GM19025 (cell line): ENCODE data around the gene MCM3AP.

Experiments
- ATAC-seq: cut with Tn5 transposase; IDR thresholded peaks from one replicate; pipeline ENCODE4 v1.9.1; 2021; ENCODE audit warnings: mild to moderate bottlenecking, low read depth, moderate library complexity; ENCODE audit not compliant: unreplicated experiment

The MCM3AP gene

DNA sequence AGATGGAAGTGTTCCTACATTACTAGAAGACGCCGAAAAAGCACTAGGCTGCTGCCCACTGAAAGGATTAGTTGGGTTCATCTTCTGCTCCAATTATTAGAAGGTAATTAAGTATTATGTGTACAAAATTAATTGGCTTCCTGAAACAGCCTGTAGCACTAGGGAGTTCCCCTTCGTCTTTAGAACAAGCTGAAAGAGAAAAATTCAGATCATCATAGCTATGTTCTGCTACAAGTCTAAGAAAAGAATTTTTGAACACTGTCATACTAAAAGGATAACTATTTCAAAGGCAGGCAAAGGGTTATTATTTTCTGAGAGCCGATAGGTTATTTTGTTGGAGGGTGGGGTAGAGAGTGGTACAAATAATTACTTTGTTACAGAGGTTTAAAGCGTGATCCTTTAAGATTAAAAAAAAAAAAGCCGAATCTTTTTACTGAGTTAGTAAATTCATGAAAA lies at the start of gene MCM3AP:
Gene MCM3AP, minus strand, starts transcription at position 406 of the 456 bp plus-strand sequence. Its CDS starts 325 bp downstream, at position 81.
- ATAC-seq = no peak

DNA sequence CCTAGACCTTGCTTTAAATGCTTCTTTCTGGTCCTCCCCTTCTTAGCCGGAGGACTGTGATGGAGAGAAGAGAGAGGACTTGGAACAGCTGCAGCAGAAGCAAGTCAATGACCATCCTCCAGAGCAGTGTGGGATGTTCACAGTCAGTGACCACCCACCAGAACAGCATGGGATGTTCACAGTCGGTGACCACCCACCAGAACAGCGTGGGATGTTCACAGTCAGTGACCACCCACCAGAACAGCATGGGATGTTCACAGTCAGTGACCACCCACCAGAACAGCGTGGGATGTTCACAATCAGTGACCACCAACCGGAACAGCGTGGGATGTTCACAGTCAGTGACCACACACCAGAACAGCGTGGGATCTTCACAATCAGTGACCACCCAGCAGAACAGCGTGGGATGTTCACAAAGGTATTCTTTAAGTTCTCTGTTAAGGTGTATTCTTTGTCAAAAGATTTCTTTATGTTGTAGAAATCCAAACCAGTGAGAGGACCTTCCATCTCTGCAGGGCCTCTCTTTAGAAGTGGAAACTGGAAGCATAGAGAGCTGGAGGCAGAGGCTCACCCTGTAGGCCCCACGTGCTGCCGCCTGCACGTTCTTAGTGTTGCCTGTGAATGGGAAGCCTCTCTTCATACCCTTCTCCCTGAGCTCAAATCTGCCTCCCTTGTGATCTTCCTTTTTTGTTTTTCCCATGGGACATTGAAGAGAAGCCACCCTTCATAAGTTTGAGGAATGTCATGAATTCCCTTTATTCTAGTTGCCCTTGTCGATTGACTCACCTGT lies 49.1 kb upstream of the MCM3AP start:
- ATAC-seq = no peak

DNA sequence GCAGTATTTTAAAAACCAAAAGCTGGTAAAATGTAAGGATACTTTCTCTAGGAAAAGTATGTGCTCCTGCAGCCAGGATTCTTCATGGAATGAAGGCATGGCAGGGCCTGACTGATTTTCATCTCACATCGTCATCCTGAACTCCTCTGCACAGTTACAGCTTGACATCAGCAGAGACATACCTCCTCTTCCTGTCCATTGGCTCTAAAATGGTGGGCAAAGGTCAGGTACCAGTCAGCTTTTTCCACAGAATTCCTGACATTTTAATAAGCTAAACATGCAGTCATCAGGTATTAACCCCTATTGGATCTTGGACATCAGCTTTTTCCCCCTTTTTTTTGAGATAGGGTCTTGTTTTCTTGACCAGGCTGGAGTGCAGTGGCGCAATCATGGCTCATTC lies 44.4 kb upstream of the MCM3AP start:
- no peak for ATAC-seq

DNA sequence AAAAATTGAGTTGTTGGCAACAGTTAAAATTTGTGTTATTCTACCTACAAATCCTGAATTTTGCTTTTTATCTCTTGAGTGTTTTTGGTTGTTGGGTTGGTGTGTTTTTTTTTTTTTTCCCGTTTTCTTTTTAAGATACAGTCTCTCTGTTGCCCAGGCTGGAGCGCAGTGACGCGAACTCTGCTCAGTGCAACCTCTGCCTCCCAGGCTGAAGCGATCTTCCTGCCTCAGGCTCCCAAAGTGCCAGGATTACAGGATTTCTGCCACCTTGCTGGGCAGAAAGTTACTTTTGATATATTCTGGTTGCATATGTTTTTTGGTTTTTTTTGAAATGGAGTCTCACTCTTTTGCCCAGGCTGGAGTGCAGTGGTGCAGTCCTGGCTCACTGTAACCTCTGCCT lies 42.7 kb upstream of the MCM3AP start:
- no peak for ATAC-seq

DNA sequence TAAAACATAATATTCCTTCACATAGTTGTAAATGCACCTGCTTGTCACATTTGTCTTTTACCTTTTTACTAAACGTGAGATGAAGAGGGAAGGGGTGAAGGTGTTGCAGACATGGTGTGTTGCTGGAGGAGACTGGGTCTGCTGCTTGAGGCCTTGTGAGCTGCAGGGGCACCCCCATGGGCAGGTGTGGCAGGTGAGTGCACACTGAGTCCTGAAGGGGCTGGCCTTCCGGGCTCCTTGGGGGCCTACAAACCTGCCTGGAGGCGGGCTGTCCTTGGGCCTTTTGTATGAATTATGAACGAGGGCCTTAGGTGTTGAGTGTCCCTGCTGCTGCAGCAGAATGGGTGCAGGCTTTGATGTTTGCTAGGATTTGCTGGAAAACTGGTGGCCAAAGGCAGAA lies 42.3 kb upstream of the MCM3AP start:
- ATAC-seq = no peak

DNA sequence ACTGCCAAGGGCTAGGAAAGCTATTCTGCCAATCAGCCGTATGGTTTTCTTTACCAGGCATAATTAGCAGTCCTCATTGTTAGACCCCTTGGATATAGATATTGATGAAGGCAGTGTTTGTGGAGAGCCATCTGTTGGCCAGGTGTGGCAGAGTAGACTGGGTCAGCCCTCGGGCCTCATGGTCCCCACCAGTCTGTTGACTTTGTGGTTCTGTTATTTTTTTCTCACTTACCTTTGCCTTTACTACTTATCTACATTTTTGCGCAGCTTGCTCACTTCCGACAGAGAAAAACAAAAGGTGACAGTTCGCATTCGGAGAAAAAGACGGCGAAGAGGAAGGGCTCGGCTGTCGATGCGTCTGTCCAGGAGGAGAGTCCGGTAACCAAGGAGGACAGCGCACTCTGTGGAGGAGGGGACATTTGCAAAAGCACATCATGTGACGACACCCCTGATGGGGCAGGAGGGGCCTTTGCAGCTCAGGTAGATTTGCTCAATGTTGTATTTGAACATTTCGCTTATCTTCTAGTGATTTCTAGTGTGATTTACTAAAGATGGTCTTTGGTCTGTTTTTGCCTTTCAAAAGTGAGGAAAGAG lies 40.8 kb upstream of the MCM3AP start:
- ATAC-seq = no peak

DNA sequence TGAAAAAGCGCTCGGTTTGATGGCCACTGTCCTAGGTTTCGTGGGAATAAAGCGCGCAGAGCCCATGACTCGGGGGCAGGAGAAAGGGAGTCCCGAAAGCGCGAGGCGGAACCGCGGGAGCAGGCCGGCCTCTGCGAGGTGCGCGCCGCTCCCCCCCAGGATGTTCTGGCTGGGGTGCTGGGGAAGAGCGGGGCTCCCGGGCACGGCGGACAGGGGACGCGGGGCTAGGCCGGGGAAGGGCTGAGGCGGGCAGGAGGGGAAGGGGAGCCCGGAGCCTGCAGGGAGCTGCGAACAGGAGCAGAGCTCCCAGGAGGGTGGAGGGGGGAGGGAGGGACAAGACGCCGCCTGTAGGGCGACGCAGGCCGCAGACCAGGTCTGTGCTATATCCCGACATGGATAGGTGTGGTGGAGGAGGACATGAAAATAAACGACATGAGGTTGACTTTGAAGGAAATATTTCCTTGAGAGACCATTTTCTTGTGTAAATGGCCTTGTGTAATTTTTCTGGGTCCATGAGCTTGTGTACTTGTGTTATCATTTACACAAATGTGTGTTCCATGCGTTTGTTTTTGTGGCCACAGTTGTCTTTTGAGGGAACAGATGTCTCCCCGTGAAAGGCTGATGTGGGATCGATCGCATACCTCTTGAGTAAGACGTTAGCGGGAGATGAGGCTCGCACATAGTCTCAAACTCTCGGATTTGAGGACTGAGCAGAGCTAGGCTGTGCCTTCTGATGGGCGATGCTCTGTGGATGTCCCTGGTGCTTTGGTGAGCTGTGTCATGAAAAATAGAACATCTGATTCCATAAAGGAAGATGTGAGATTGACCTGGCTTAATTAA lies 39.9 kb upstream of the MCM3AP start:
- ATAC-seq = no peak

DNA sequence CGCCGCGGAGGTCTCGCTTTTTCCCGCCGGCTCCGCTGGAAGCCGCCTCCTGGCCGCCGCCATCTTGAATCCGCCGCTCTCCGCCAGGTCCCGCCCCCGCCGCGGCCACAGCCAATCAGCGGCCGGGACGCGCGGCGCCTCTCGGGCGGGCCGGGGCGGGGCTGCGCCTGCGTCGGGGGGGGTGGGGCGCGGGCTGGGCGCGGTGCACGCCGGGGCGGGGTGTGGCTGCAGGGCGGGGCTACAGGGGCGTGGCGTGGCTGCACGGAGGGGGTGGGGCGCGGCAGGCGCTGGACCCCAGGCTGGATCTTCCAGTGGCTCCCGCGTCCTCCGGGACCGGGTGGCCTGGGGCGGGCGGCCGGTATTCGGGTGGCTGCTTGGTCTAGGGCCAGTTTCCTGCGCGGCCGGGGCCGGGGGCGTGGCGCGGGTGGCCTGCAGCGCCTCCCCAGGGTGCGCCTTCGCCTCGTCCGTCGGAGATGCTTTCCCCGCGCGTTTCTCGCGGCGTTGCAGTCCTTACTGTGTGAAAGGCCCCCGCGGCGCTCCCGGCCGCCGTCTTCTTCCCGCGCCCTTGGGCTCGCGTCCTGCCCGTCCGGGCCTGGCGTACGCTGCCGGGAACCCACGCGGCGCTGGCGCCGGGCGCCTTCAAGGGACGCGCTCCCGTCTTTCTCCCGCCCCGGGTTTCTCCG lies 39.1 kb upstream of the MCM3AP start:
- peak; percentile 59 for ATAC-seq

DNA sequence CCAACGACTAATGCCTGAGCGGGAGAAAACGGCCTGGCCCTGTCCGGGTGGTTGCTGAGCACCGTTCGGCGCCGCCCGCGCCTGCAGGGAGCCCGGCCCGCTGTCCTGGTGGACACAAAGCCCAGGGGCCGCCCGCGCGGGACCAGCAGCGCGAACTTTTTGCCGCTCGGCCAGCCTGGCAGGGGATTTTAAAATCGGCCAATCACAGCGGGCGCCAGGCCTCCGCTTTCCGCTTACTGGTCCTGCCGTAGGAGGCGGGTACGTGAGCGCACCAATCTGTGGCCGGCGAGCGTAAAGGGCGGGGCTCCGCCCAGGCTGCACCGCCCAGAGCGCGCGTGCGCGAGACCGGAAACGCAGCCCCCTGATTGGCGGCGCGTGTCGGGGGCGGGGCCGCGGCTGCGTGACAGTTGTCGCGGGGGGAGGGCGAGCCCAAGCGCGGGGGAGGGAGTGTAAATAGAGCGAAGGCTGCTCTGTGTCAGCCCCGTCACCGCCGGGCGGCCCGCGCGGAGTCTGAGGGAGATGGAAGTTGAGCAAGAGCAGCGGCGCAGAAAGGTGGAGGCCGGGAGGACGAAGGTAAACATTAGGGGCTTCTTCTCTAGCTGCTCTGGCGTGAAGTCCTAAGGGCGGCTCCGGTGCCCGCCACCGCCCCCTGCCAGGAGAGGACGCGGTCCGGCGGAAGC lies 38.4 kb upstream of the MCM3AP start, which contains the start of the genes C21orf58 and PCNT:
Gene C21orf58, minus strand, starts transcription at position 161 of the 680 bp plus-strand sequence. CDS start 1,132 bp downstream, outside the sequence.
Gene PCNT, plus strand, starts transcription at position 447 of the 680 bp plus-strand sequence. Its CDS starts 73 bp downstream, at position 520.
- peak; percentile 73 for ATAC-seq

DNA sequence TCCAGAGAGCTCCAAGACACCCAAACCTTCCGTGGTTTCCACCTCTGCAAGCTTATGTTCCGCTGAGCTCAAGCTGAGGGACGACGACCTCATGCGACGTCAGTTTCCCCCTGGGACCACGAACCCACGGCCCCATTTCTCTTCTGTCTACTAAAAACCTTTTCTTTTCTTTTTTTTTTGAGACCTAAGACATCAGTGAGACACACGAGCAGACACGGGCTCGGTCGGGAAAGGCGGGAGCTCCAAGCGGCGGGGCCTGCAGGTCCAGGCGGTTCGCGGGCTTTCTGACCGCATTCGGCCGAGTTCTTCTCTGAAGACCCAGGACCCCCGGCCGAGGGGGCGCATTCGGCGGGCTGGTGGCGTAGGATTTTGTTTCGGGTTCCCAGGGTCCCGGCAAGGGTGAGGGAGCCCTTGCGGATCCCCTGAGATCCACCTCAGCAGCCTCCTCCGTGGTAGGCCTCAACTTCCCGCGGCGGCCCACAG lies 37.9 kb upstream of the MCM3AP start:
- no peak for ATAC-seq

DNA sequence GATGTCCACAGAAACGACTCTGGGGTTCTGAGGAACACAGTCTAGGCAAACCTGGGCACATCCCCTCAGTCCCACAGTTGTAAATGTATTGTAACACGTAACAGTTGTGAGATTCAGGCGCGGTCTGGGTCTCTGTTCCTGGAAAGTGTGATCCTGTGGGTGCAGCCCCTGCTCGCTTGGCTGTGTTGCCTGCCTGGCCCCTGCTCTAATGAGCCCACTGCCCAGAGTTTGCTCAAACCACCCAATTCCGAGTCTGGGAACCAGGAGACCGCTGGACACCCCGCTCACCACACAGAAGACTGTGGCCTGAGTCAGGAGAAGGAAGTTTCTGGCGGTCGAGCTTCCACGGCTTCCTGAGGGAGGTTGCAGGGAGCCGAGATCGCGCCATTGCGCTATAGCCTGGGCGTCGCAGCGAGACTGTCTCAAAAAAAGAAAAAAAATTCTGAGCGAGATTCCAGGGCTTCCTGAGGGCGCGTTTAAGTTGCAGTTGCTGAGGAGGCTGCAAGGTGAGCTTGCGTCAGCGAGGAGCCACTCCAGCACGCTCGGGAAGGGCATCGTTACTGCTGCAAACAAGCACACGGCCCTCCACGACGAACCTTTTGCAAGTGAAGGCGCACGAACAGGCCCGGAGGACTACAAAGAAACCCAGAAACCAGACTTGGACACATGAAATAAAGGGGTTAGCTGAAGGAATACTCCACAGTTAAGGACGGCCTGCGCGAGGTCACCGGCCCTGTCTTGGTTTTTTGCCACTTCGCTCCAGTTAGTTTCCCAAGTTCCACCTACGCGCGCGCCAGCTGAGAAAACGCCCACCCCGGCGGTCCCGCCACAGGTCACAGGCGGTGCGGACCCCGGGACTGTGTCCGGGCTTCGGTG lies 37.2 kb upstream of the MCM3AP start:
- no peak for ATAC-seq

DNA sequence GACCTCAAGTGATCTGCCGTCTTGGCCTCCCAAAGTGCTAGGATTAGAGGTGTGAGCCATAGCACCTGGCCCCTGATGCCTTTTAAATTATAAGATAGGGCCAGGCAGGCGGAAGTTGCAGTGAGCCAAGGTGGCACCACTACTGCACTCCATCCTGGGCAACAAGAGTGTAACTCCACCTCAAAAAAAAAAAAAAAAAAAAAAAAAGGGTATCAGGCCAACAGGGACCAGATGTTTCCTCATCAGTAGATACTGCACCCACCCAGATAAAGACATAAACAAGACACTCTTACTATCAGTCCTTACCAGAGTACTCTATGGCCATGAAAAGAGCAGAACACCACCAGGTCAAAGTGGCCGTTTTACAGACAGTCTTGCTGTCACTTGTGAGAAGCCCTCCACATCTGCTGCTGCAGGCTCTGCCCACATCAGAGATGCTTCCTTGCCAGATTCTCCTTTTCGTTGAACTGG lies 35.0 kb upstream of the MCM3AP start:
- ATAC-seq = no peak

DNA sequence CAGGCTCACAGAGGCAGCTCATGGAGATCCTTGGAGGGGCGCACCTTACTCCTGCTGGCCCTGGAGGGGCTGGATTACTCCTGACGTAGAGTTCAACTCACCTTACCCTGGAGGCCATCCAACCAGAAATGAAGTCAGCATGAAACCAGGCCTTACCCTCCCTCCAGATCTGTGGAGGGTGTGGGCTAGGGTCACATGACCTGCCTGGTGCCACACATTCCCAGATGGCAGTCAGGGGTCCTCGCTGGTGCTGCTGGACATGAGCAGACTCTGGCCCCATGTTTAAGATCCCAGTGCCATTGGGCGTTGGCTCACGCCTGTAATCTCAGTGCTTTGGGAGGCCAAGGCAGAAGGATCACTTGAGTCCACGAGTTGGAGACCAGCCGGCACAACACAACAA lies 33.8 kb upstream of the MCM3AP start:
- no peak for ATAC-seq

DNA sequence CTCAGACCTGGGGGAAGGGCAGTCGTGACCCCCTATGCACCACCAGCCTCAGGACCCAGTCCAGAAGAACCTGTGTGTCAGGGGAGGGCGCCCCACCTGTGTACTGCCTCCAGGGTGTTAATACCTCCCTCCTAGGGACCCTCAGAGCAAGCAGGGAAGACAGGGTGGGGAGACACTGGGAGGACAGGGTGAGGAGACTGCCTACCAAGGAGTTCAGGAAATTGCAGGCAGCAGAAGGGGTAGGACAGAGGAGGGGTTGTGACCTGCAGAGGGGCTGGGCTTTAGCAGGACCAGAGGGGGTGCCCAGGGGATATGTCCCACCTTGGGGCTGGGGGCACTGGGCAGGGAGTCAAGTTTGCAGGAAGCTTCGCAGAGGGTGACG lies 33.0 kb upstream of the MCM3AP start:
- no peak for ATAC-seq

DNA sequence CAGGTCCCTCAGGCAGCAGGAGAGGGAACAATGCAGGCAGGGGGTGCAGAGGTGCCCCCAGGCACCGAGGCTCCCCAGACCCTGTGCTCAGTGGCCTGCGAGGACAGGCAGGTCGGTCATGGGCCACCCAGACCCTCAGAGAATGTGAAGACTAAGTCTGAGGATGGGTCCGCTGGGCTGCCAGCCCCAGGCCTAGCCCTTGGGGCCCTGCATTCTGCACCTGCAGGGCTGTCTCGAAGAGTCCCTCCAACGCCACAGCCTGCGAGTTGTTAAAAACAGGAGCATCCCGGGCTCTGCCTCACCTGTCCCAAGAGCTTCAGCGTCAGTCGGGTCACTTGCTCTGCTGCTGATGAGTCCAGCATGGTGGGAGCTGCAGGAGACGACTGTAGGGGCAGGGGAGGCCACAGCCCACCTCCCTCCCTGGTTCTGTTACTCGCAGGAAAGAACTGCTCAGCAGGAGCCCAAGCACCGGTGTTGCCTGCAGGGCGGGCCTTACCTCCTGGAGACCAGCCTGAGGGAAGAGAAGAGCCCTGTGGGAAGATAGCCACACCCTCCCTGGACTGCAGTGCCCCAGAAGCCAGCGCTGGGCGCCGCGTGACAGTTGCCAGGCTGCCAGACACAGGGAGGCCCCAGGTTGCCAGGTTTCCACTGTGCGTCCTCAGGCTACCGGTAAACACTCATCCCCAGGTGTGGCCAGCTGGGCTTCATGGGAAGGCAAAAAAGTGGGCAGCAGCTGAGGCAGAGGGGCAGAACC lies 32.5 kb upstream of the MCM3AP start:
- no peak for ATAC-seq

DNA sequence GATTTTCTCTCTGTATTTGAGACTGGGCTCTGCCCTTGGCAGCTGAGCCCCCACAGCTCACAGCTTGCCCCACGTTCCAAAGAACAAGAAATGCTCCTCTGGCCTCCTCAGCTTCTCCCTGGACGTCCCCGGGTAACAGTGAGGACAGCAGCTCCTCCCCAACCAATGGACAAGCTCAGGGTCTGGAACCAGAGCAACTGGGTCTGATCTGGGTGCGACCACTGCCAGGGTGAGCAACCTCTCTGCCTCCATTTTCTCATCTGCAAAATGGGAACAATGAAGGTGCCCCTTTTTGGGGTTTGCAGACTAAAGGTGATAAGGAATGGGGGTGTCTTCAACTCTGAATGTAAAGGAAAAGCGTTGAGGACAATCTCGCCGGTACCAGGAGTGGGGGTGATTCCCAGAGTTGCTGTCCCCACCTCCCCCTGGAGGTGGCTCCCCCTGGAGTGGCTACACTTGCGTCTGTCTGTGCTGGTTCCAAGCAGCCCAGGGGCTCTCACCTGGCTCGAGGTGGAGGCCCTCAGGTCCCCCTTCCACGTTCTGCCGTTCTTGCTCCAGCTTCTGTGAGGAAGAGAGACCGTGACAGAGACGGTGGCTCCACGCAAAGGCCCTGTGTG lies 31.4 kb upstream of the MCM3AP start:
- no peak for ATAC-seq

DNA sequence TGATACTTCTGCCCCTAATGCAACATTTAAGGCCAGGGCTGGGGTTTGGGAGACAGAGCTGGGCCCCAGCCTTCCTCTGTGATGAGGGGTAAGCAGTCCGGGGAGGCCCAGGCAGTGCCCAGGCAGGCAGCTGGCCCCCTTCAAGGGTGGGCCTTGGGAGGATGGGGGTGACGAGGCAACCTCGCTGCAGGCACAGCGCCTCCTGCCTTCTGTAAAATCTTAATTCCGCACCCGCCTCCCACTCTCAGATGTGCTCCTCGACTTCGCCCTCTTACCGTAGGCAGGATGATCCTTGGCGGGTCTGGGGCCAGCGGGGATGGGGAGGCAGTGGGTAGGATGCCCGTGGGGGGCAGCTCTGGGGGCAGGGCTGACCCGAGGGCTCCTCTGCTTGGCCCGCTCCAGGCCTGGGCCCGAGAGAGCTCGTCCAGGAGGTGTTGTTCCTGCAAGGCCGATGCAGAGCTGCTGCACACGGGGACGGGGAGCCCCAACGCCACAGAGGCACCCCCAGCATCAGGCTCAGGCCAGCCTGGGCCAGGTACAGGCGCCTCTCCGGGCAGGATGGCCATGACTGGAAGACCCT lies 29.1 kb upstream of the MCM3AP start:
- ATAC-seq = no peak
